GM12801 (cell line): ENCODE results near the gene NCEH1.

Experiments
- TF ChIP-seq, protein P1 (sequence below): IDR thresholded peaks from one replicate; pipeline ENCODE4 v1.5.1; 2011; ENCODE audit warnings: control low read depth; ENCODE audit not compliant: insufficient read length; ENCODE audit errors: extremely low read depth

Gene NCEH1

GRCh38 chr3:172749230-172749965 is 38.5 kb upstream of the NCEH1 start:
- TF ChIP-seq, protein P1, sequence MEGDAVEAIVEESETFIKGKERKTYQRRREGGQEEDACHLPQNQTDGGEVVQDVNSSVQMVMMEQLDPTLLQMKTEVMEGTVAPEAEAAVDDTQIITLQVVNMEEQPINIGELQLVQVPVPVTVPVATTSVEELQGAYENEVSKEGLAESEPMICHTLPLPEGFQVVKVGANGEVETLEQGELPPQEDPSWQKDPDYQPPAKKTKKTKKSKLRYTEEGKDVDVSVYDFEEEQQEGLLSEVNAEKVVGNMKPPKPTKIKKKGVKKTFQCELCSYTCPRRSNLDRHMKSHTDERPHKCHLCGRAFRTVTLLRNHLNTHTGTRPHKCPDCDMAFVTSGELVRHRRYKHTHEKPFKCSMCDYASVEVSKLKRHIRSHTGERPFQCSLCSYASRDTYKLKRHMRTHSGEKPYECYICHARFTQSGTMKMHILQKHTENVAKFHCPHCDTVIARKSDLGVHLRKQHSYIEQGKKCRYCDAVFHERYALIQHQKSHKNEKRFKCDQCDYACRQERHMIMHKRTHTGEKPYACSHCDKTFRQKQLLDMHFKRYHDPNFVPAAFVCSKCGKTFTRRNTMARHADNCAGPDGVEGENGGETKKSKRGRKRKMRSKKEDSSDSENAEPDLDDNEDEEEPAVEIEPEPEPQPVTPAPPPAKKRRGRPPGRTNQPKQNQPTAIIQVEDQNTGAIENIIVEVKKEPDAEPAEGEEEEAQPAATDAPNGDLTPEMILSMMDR: no peak

DNA sequence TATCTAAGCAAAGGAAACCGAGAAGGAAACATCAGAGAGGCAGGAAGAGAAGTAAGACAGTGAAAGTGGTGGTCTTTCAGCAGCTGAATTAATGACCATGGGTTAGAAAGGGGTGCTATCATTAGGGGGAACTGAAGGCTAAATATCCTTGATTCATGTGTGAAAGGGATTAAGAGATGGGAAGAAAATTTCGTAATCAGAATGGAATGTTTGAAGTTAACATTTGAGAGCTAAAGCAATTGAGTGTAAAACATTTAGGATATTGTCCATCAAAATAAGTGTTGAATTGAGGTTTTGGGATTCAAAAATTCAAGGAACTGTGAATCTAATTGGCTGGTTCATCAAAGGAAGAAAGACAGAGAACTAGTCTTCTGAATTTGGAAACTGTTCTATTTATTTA is 35.6 kb upstream of the NCEH1 start:
- TF ChIP-seq, protein P1: no peak

DNA sequence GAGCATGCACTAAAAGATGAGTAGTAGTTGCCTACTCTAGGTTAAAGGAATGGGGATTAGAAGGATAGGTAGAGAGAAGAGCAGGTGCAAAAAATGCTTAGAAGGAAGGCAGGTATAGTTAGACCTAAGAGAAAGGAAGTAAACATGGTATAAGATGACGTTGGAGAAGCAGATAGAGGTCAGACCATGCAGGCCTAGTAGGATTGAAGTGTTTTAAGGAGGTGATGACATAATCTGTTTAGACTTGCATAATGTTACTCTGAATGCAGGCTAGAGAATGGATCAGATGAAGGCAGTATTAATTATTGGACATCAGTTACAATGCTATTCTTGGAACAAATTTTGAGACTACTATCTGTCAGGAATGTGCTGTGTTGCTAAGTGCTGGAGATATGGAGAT is 28.6 kb upstream of the NCEH1 start:
- TF ChIP-seq, protein P1: no peak

- TF ChIP-seq, protein P1: no peak
Observed at GRCh38 chr3:172735014-172735413, 24.1 kb upstream of the NCEH1 start.

- TF ChIP-seq, protein P1: no peak
Observed at GRCh38 chr3:172726380-172726779, 15.5 kb upstream of the NCEH1 start.

- TF ChIP-seq, protein P1: no peak
Observed at GRCh38 chr3:172717493-172718088, 6.7 kb upstream of the NCEH1 start.

GRCh38 chr3:172716476-172716875 is 5.6 kb upstream of the NCEH1 start:
- TF ChIP-seq, protein P1: no peak
